Tracheal epithelial cell (primary cell): ENCODE results near the gene MIP. TPM values are rescaled to one million over a fixed set of nuclear protein-coding genes. Genes with fewer than 3 reads are reported as not detected.

Source experiments
- total RNA-seq: library from RNA; depleted of rRNA; stranded (reverse); fragments of >200 nt; gene quantifications from 2 replicates; pipeline ENCODE4 v1.2.1, GENCODE V29; 2014

MIP gene
- total RNA-seq, result not detected in 2 replicates

GRCh38 chr12:56454557-56454956, at the start of gene MIP:
MIP (minus strand) TSS chr12:56454657; CDS start chr12:56454613, 44 bp downstream.

DNA sequence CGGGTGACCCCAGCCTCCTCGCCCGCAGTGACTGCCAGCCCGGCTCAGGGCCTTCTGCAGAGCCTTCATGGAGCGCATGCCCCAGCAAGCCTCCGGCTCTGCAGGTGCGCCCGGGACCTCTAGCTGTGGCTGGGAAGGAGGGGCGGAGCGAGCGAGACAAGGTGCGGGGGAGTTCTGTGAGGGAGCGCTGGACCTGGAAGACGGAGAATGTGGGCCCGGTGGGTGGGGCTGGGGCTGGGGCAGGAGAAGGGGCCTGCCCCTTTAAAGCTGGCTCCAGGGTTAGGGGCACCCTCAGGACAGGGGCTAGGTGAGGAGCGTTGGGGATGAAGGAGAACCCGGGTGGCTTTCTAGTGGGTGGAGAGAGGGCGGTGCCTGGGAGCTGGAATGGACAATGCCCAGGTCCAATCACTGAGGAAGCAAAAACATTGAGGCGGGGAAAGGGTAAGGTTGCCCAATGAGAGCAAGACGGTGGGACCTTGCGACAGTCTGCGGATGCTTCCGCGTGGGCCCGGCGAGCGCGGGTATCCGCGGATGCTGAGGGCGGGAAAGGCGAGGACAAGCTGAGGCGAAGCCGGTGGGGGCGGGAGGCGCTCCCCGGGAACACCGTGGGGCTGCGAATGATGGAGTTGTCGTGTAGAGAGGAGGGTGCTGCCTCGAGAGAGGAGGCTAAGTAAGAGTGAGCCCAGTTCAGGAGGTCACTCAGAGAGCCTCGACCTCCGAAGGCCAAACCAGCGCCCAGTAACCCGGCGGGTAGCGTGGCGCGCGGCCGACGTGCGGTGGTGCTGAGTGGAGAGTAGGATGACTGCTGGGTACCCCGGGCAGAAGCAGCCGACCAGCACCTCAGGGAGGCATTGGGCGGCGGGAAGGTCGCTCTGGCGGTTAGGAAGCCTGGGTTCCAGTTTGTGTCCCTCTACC, 33.8 kb upstream of the MIP start, which contains the start of gene GLS2:
TSS of gene GLS2 (minus strand) at position 121 of the 915 bp plus-strand sequence. CDS start at position 78, 43 bp downstream.

DNA sequence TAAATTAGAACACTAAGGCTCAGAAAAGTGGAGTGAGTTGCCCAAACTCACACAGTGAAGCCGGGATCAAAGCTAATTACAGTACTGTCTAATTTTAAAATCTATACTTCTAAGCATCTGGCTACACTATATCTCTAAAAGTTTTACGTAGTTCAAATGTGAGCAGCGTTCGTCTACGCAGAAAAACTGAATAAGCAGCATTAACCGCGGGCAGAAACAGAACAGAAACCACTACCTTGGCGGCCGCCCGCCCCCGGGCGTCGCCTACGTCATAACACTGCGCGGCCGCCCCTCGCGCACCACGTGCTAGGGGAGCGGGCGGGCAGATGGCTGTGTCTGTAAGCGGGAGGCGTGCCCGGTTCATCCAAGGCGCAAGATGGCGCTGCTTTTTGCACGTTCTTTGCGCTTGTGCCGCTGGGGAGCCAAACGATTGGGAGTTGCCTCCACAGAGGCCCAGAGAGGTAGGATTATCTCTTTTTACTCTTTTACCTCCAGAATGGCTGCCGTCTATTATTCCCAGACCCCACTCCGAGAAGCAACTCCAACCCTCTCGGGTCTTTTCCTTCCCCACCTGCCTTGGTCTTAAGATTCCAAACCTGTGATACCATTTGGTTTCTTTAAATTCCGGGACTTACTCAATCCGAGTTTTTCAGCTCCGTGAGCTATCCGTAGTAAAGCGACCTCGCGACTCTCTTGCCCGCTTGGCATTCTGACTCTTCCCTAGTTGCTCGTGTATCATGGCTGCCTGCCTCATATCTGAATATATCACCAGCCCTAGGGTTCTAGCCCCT, 14.0 kb upstream of the MIP start, which contains the start of gene SPRYD4:
TSS of gene SPRYD4 (plus strand) at position 363 of the 791 bp plus-strand sequence. CDS start at position 377, 14 bp downstream.

DNA sequence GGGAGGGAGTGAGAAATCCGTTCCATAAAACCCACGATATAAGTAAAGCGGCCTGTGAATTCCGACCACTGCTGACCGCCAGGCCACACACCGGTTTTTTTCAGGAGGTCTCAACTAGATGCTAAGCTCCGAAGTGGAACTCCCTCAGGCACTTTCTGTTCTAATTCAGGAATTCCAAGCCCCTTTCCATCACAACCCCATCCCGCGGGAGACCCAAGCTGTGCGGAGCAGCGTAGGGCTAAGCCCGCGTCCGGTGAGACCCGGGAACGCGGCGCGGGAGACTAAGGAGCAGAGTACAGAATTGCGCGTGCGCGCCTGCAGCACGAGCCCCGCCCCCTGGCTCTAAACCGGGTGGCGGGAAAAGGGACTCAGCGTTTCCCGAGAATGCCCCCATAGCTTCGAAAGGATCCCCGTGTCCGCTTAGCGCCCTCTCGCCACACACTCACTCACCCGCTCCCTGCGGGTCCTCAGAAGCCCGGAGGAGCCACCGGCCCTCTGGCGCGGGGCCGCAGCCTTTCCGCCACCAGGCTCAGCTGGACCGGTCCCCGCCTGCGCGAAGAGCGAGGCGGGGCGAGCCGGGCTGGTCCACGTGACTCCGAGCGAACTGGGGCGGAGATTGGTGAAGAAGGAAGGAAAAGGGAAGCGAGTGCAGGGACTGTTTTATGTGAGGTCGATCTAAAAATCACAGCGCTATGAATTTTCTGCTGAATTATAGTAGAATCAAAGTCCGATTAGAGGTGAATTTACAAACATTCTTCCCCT, 5.4 kb downstream of the MIP start, which contains the start of gene TIMELESS:
TSS of gene TIMELESS (minus strand) at position 567 of the 762 bp plus-strand sequence. CDS start 15,256 bp downstream, outside the sequence.

Other genes starting within 250 kb of the MIP start
- gene RNF41, start 232.7 kb downstream of the MIP start, total RNA-seq, result 117 and 128 TPM in 2 replicates
- gene NABP2, start 230.3 kb downstream of the MIP start, total RNA-seq, result 21.7 and 34.5 TPM in 2 replicates
- not detected in 2 replicates for gene SLC39A5, start 224.6 kb downstream of the MIP start, total RNA-seq
- gene ANKRD52, start 196.3 kb downstream of the MIP start, total RNA-seq, result 15.3 and 20.7 TPM in 2 replicates
- 5.5 and 8.2 TPM in 2 replicates for gene COQ10A, start 187.7 kb downstream of the MIP start, total RNA-seq
- gene CS, start 154.3 kb downstream of the MIP start, total RNA-seq, result 113 and 157 TPM in 2 replicates
- gene CNPY2, start 138.7 kb downstream of the MIP start, total RNA-seq, result 67.6 and 106 TPM in 2 replicates
- gene PAN2, start 120.7 kb downstream of the MIP start, total RNA-seq, result 10.1 and 14.7 TPM in 2 replicates
- 16.6 TPM in 1 of 2 replicates, not detected in the other for gene IL23A, start 115.8 kb downstream of the MIP start, total RNA-seq
- gene STAT2, start 94.5 kb downstream of the MIP start, total RNA-seq, result 45.6 and 88.7 TPM in 2 replicates
- not detected in 2 replicates for gene APOF, start 91.8 kb downstream of the MIP start, total RNA-seq
- 3.0 and 3.4 TPM in 2 replicates for gene TIMELESS, start 5.2 kb downstream of the MIP start, total RNA-seq
- gene SPRYD4, start 13.9 kb upstream of the MIP start, total RNA-seq, result 0.96 and 1.1 TPM in 2 replicates
- gene GLS2, start 33.5 kb upstream of the MIP start, total RNA-seq, result 3.1 and 11.3 TPM in 2 replicates
- gene RBMS2, start 67.2 kb upstream of the MIP start, total RNA-seq, result 16.0 and 17.6 TPM in 2 replicates
- 17.8 and 18.5 TPM in 2 replicates for gene BAZ2A, start 175.7 kb upstream of the MIP start, total RNA-seq
- 477 and 535 TPM in 2 replicates for gene ATP5F1B, start 191.3 kb upstream of the MIP start, total RNA-seq
- gene PTGES3, start 233.6 kb upstream of the MIP start, total RNA-seq, result 66.7 and 85.9 TPM in 2 replicates